ENCODE measurements around the gene CACNG7.

Gene CACNG7

GRCh38 chr19:53983457-53984289 lies 74.6 kb downstream of the CACNG7 start:
- peaks cover 18% of the 10 kb centered on the region for H3K27me3 ChIP-seq (ENCODE audit: control insufficient read depth, insufficient read depth, low read length)
- H3K27ac ChIP-seq (ENCODE audit: low read depth, low read length) = no peak overlapping the region
- no peaks in the 10 kb centered on the region for H3K36me3 ChIP-seq (ENCODE audit: control insufficient read depth, insufficient read depth, low read length)
- H3K4me1 ChIP-seq (ENCODE audit: control insufficient read depth, insufficient read depth, low read length) = peaks cover 6% of the 10 kb centered on the region
- H3K9me3 ChIP-seq (ENCODE audit: control insufficient read depth, insufficient read depth, low read length) = no peaks in the 10 kb centered on the region
- H3K9ac ChIP-seq (ENCODE audit: low read depth, low read length) = no peak overlapping the region
- no peak overlapping the region for H3K4me3 ChIP-seq (ENCODE audit: low read depth, low read length)

- H3K27me3 ChIP-seq (ENCODE audit: control insufficient read depth, insufficient read depth, low read length) = peaks cover 9% of the 10 kb centered on the region
- no peaks in the 10 kb centered on the region for H3K36me3 ChIP-seq (ENCODE audit: control insufficient read depth, insufficient read depth, low read length)
- H3K4me1 ChIP-seq (ENCODE audit: control insufficient read depth, insufficient read depth, low read length) = peaks cover 3% of the 10 kb centered on the region; the same call in 1 of the 2 replicates
- no peak overlapping the region for H3K4me3 ChIP-seq (ENCODE audit: low read depth, low read length)
- no peak overlapping the region for H3K27ac ChIP-seq (ENCODE audit: low read depth, low read length)
- no peaks in the 10 kb centered on the region for H3K9me3 ChIP-seq (ENCODE audit: control insufficient read depth, insufficient read depth, low read length)
- no peak overlapping the region for H3K9ac ChIP-seq (ENCODE audit: low read depth, low read length)
Observed at GRCh38 chr19:53985863-53986262, 76.8 kb downstream of the CACNG7 start.

GRCh38 chr19:53988981-53989380 lies 79.9 kb downstream of the CACNG7 start:
- H3K36me3 ChIP-seq (ENCODE audit: control insufficient read depth, insufficient read depth, low read length) = no peaks in the 10 kb centered on the region
- H3K27ac ChIP-seq (ENCODE audit: low read depth, low read length) = no peak overlapping the region
- H3K27me3 ChIP-seq (ENCODE audit: control insufficient read depth, insufficient read depth, low read length) = peaks cover 17% of the 10 kb centered on the region
- no peaks in the 10 kb centered on the region for H3K9me3 ChIP-seq (ENCODE audit: control insufficient read depth, insufficient read depth, low read length)
- no peak overlapping the region for H3K9ac ChIP-seq (ENCODE audit: low read depth, low read length)
- no peak overlapping the region for H3K4me3 ChIP-seq (ENCODE audit: low read depth, low read length)
- peaks cover 3% of the 10 kb centered on the region; the same call in 1 of the 2 replicates for H3K4me1 ChIP-seq (ENCODE audit: control insufficient read depth, insufficient read depth, low read length)

DNA sequence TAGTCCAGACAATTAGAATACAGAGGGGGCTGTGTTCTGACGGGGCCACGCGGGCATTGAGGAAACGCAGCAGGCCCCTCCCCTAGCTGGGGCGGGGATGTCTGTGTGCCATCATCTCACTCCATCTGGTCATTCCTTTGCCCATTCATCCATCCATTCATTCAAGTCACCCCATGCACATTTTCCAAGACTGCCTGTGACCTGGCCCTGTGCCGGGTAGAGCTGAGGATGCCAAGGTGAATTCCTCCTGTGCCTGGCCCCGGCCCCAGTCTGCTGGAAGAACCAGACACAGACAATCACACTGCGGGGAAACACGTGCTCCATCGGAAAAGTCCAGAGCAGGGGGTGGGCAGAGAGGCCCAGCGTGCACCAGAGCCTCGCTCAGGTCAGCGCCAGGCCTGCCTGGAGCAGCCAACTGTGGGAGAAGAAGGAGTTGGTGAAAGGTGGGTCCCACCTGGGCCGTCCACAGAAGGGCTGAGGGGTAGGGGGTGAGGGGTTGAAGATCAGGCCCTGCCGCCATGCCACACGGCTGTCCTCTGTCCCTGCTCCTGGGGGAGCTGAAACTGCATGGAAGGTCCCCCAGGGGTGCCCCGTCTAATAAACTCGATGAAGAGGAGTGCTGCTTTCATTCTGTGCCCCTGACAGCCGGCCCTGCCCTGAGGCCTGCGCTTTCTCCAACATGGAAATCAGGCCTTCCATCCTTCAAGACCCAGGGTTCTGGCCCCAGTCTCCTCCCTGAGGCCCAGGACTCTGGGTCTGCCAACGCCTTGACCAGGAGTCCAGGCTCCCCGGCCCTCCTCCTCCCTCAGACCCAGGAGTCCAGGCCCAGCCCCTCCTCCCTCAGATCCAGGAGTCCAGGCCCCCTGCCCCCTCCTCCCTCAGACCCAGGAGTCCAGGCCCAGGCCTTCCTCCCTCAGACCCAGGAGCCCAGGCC lies 80.8 kb downstream of the CACNG7 start:
- Histone ChIP-seq H3K9ac (ENCODE audit: low read depth, low read length) (no peak overlapping the region), H3K4me3 (ENCODE audit: low read depth, low read length) (no peak overlapping the region), H3K4me1 (ENCODE audit: control insufficient read depth, insufficient read depth, low read length) (peaks cover 3% of the 10 kb centered on the region; the same call in 1 of the 2 replicates), H3K36me3 (ENCODE audit: control insufficient read depth, insufficient read depth, low read length) (no peaks in the 10 kb centered on the region), H3K27me3 (ENCODE audit: control insufficient read depth, insufficient read depth, low read length) (peaks cover 26% of the 10 kb centered on the region), H3K27ac (ENCODE audit: low read depth, low read length) (no peak overlapping the region), H3K9me3 (ENCODE audit: control insufficient read depth, insufficient read depth, low read length) (no peaks in the 10 kb centered on the region)

GRCh38 chr19:53991224-53992113 lies 82.4 kb downstream of the CACNG7 start, which contains the start of gene CACNG6:
Gene CACNG6, plus strand, starts transcription at chr19:53991637. Its CDS starts 1,241 bp downstream, at chr19:53992878.
- H3K27ac ChIP-seq (ENCODE audit: low read depth, low read length) = no peak within 1 kb of the TSS
- H3K4me3 ChIP-seq (ENCODE audit: low read depth, low read length) = peak within 1 kb of the TSS; percentile 61
- H3K36me3 ChIP-seq (ENCODE audit: control insufficient read depth, insufficient read depth, low read length) = no peaks in the 10 kb centered on the region
- H3K9ac ChIP-seq (ENCODE audit: low read depth, low read length) = no peak within 1 kb of the TSS
- peaks cover 31% of the 10 kb centered on the region for H3K27me3 ChIP-seq (ENCODE audit: control insufficient read depth, insufficient read depth, low read length)
- peaks cover 3% of the 10 kb centered on the region; the same call in 1 of the 2 replicates for H3K4me1 ChIP-seq (ENCODE audit: control insufficient read depth, insufficient read depth, low read length)
- no peaks in the 10 kb centered on the region for H3K9me3 ChIP-seq (ENCODE audit: control insufficient read depth, insufficient read depth, low read length)

DNA sequence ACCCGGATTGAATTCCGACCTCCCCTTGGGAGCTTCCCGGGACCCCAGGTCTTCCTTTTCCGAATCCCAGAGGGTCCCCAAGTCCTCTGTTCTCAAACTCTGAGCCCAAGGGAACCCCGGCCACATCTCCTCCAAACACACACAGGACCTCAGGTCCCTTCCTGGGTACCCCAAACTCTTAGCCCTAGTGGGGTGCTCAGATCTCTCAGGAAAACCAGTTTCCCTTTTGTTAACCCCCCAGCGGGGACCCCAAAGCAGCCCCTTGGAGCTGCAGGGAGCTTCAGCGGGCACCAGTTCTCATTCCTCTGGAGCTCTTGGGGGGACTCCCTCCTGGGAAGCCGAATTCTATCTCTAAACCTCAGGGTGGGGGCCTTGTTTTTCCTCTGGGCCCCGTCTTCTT lies 83.1 kb downstream of the CACNG7 start:
- peaks cover 3% of the 10 kb centered on the region; the same call in 1 of the 2 replicates for H3K4me1 ChIP-seq (ENCODE audit: control insufficient read depth, insufficient read depth, low read length)
- H3K9me3 ChIP-seq (ENCODE audit: control insufficient read depth, insufficient read depth, low read length) = no peaks in the 10 kb centered on the region
- no peak overlapping the region for H3K27ac ChIP-seq (ENCODE audit: low read depth, low read length)
- H3K36me3 ChIP-seq (ENCODE audit: control insufficient read depth, insufficient read depth, low read length) = no peaks in the 10 kb centered on the region
- H3K9ac ChIP-seq (ENCODE audit: low read depth, low read length) = no peak overlapping the region
- H3K27me3 ChIP-seq (ENCODE audit: control insufficient read depth, insufficient read depth, low read length) = peaks cover 31% of the 10 kb centered on the region
- H3K4me3 ChIP-seq (ENCODE audit: low read depth, low read length) = peak overlapping the region; percentile 61; the same call in 1 of the 2 replicates

DNA sequence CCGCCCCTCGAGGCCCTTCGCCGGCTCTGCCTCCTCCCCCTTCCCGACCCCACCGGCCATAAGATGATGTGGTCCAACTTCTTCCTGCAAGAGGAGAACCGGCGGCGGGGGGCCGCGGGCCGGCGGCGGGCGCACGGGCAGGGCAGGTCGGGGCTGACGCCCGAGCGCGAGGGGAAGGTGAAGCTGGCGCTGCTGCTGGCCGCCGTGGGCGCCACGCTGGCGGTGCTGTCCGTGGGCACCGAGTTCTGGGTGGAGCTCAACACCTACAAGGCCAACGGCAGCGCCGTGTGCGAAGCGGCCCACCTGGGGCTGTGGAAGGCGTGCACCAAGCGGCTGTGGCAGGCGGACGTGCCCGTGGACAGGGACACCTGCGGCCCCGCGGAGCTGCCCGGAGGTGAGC lies 83.7 kb downstream of the CACNG7 start:
- no peaks in the 10 kb centered on the region for H3K36me3 ChIP-seq (ENCODE audit: control insufficient read depth, insufficient read depth, low read length)
- H3K9me3 ChIP-seq (ENCODE audit: control insufficient read depth, insufficient read depth, low read length) = no peaks in the 10 kb centered on the region
- peaks cover 3% of the 10 kb centered on the region; the same call in 1 of the 2 replicates for H3K4me1 ChIP-seq (ENCODE audit: control insufficient read depth, insufficient read depth, low read length)
- peaks cover 31% of the 10 kb centered on the region for H3K27me3 ChIP-seq (ENCODE audit: control insufficient read depth, insufficient read depth, low read length)
- no peak overlapping the region for H3K4me3 ChIP-seq (ENCODE audit: low read depth, low read length)
- no peak overlapping the region for H3K27ac ChIP-seq (ENCODE audit: low read depth, low read length)
- no peak overlapping the region for H3K9ac ChIP-seq (ENCODE audit: low read depth, low read length)

DNA sequence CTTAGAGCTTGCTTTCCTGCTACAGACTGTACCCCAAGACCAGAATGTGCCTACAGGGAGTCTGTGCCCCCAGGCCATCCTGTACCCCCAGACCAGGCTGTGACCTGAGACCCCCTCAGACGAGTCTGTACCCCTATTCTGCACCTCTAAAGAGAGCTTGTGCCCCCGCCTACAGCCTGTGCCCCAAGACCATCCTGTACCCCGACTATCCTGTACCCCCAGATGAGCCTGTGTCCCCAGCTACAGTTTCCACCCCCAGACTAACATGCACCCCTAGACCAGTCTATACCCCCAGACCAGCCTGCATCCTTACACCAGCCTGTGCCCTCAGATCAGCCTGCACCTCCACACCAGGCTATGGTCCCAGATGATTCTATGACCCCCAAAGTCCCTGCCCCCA lies 84.4 kb downstream of the CACNG7 start:
- Histone ChIP-seq H3K4me1 (ENCODE audit: control insufficient read depth, insufficient read depth, low read length) (peaks cover 7% of the 10 kb centered on the region; the same call in 1 of the 2 replicates), H3K4me3 (ENCODE audit: low read depth, low read length) (no peak overlapping the region), H3K27ac (ENCODE audit: low read depth, low read length) (no peak overlapping the region), H3K9me3 (ENCODE audit: control insufficient read depth, insufficient read depth, low read length) (no peaks in the 10 kb centered on the region), H3K36me3 (ENCODE audit: control insufficient read depth, insufficient read depth, low read length) (no peaks in the 10 kb centered on the region), H3K27me3 (ENCODE audit: control insufficient read depth, insufficient read depth, low read length) (peaks cover 31% of the 10 kb centered on the region), H3K9ac (ENCODE audit: low read depth, low read length) (no peak overlapping the region)
